HCT116 (cell line): ENCODE data around the gene NSRP1. TPM values are rescaled to one million over a fixed set of nuclear protein-coding genes. Genes with fewer than 3 reads are reported as not detected.

Source experiments
- ATAC-seq: fragments of 200-7000 bp; cut with Tn5 transposase; 2 replicates; pipeline ENCODE4 v1.9.1; 2020; ENCODE audit warnings: mild to moderate bottlenecking, moderate library complexity
- BruUV-seq: library from RNA; stranded (reverse); fragments of 400-500 nt; replicated peaks from 2 replicates; lab custom pipeline; 2021; lab: Mats Ljungman, UMichigan
- CTCF ChIA-PET: fragments of 300-600 bp; sonication (Branson Sonifier 250); formaldehyde crosslinking; loops from one replicate; lab custom pipeline; 2021; ENCODE audit warnings: antibody characterized with exemption; lab: Charles Lee
- POLR2A ChIA-PET: fragments of 300-600, 350-600 bp; sonication (Branson Sonifier 250); formaldehyde crosslinking; loops from one replicate; lab custom pipeline; 2021; ENCODE audit warnings: antibody characterized with exemption; lab: Charles Lee
- RAD21 ChIA-PET, 2 experiments: fragments of 300-600 bp; sonication (Branson Sonifier 250); formaldehyde crosslinking; loops; one replicate each; lab custom pipeline; 2023; ENCODE audit warnings: low total read pairs in 2 of 2; ENCODE audit not compliant: uncharacterized antibody in 2 of 2, unreplicated experiment in 2 of 2, low non-redundant PET in 1 of 2; lab: Charles Lee
- DNase-seq: peaks from one replicate; pipeline ENCODE4 v3.0.0-alpha.2; 2010; ENCODE audit warnings: low read depth, low spot score
- H2AFZ ChIP-seq: fragments of 200-600 bp; shearing (Covaris generic), sonication (generic); 2 replicates; pipeline ENCODE4 v1.6.1; 2017; ENCODE audit warnings: low read depth, mixed run types, mixed read lengths, antibody characterized with exemption, low read length; ENCODE audit not compliant: poor library complexity, severe bottlenecking
- H3K27ac ChIP-seq: 2 replicates; pipeline ENCODE4 v1.5.1; 2012; ENCODE audit warnings: low read depth, low read length
- H3K27me3 ChIP-seq: fragments of 200-600 bp; sonication (generic); 2 replicates; pipeline ENCODE4 v1.6.1; 2016; ENCODE audit warnings: mixed run types, low read length, mixed read lengths; ENCODE audit not compliant: insufficient read depth
- H3K36me3 ChIP-seq, 2 experiments: fragments of 200-500 bp in 1 of 2; fragments of 200-600 bp in 1 of 2; sonication (Bioruptor generic) in 1 of 2; sonication (generic) in 1 of 2; 2 replicates each; pipeline versions ENCODE4 v1.5.1 to v1.6.1; 2014 to 2016; ENCODE audit warnings: low read length in 2 of 2, inconsistent platforms in 1 of 2, mixed read lengths in 1 of 2, mixed run types in 1 of 2; ENCODE audit not compliant: insufficient read depth in 2 of 2, control insufficient read depth in 1 of 2
- H3K4me1 ChIP-seq, 2 experiments: fragments of 200-600 bp in 1 of 2; sonication (generic) in 1 of 2; 2 replicates each; pipeline versions ENCODE4 v1.5.1 to v1.6.1; 2012 to 2017; ENCODE audit warnings: low read length in 2 of 2, inconsistent platforms in 1 of 2, mild to moderate bottlenecking in 1 of 2, mixed read lengths in 1 of 2, mixed run types in 1 of 2, moderate library complexity in 1 of 2; ENCODE audit not compliant: insufficient read depth in 2 of 2, control insufficient read depth in 1 of 2
- H3K4me2 ChIP-seq: fragments of 200-600 bp; sonication (generic); 2 replicates; pipeline ENCODE4 v1.6.1; 2017; ENCODE audit warnings: mixed run types, low read length, mixed read lengths
- H3K4me3 ChIP-seq, 2 experiments: fragments of 200-600 bp in 1 of 2; sonication (generic) in 1 of 2; replicated peaks in 1 of 2; 2 replicates each; pipeline ENCODE4 v1.5.1; 2011 to 2016; ENCODE audit warnings: low read length in 2 of 2, control low read depth in 1 of 2, low read depth in 1 of 2, mild to moderate bottlenecking in 1 of 2, mixed read lengths in 1 of 2, mixed run types in 1 of 2
- H3K79me2 ChIP-seq: fragments of 200-600 bp; sonication (generic); 2 replicates; pipeline ENCODE4 v1.6.1; 2017; ENCODE audit warnings: mild to moderate bottlenecking, mixed run types, low read length, moderate library complexity, mixed read lengths; ENCODE audit not compliant: insufficient read depth
- H3K9ac ChIP-seq: fragments of 200-600 bp; sonication (generic); 2 replicates; pipeline ENCODE4 v1.6.1; 2016; ENCODE audit warnings: low read length, mixed read lengths
- H3K9me2 ChIP-seq: fragments of 200-600 bp; sonication (generic), shearing (Covaris generic); 2 replicates; pipeline ENCODE4 v1.6.1; 2017; ENCODE audit warnings: mixed run types, mild to moderate bottlenecking, moderate library complexity; ENCODE audit not compliant: insufficient read depth
- H3K9me3 ChIP-seq, 2 experiments: fragments of 200-500 bp in 1 of 2; fragments of 200-600 bp in 1 of 2; sonication (Bioruptor generic) in 1 of 2; sonication (generic) in 1 of 2; 2 replicates each; pipeline ENCODE4 v1.6.1; 2014 to 2017; ENCODE audit warnings: low read length in 2 of 2, mixed read lengths in 2 of 2, inconsistent platforms in 1 of 2, low read depth in 1 of 2, mild to moderate bottlenecking in 1 of 2, mixed run types in 1 of 2, moderate library complexity in 1 of 2; ENCODE audit not compliant: control insufficient read depth in 1 of 2, insufficient read depth in 1 of 2
- H4K20me1 ChIP-seq: fragments of 200-600 bp; sonication (generic), shearing (Covaris generic); 2 replicates; pipeline ENCODE4 v1.6.1; 2017; ENCODE audit warnings: mixed run types, mild to moderate bottlenecking, moderate library complexity; ENCODE audit not compliant: insufficient read depth
- ATF3 ChIP-seq: IDR thresholded peaks from 2 replicates; pipeline ENCODE4 v1.6.1; 2012
- CBX3 ChIP-seq: IDR thresholded peaks from 2 replicates; pipeline ENCODE4 v1.6.1; 2012; ENCODE audit warnings: low read depth
- CEBPB ChIP-seq: IDR thresholded peaks from 2 replicates; pipeline ENCODE4 v1.6.1; 2012; ENCODE audit warnings: low read depth
- EGR1 ChIP-seq: IDR thresholded peaks from 2 replicates; pipeline ENCODE4 v1.6.1; 2012; ENCODE audit warnings: low read depth
- ELF1 ChIP-seq: IDR thresholded peaks from 2 replicates; pipeline ENCODE4 v1.6.1; 2012; ENCODE audit warnings: low read depth, borderline replicate concordance
- POLR2A ChIP-seq: IDR thresholded peaks from 2 replicates; pipeline ENCODE4 v1.7.0; 2011; ENCODE audit warnings: borderline replicate concordance; ENCODE audit not compliant: insufficient read depth, insufficient read length; ENCODE audit errors: extremely low read depth
- POLR2AphosphoS5 ChIP-seq: IDR thresholded peaks from 2 replicates; pipeline ENCODE4 v1.6.1; 2011; ENCODE audit warnings: mild to moderate bottlenecking, low read depth, low read length, moderate library complexity
- RAD21 ChIP-seq: IDR thresholded peaks from 2 replicates; pipeline ENCODE4 v1.6.1; 2012; ENCODE audit warnings: low read depth, mild to moderate bottlenecking
- REST ChIP-seq: IDR thresholded peaks from 2 replicates; pipeline ENCODE4 v1.6.1; 2012; ENCODE audit warnings: low read depth
- SIN3A ChIP-seq: IDR thresholded peaks from 2 replicates; pipeline ENCODE4 v1.6.1; 2012; ENCODE audit warnings: low read depth
- SRF ChIP-seq: IDR thresholded peaks from 2 replicates; pipeline ENCODE4 v1.6.1; 2012; ENCODE audit warnings: low read depth
- ZNF274 ChIP-seq: fragments of 200-500 bp; sonication (Bioruptor generic); IDR thresholded peaks from 2 replicates; pipeline ENCODE4 v1.6.1; 2014; ENCODE audit warnings: mild to moderate bottlenecking, low read depth, low read length, inconsistent platforms
- intact Hi-C: fragments of 100-400 bp; cut with micrococcal nuclease; formaldehyde crosslinking; loops from 2 replicates; pipeline ENCODE4 v1.10.0; 2022
- total RNA-seq: library from RNA; stranded (reverse); gene quantifications from one replicate; pipeline ENCODE4 v1.2.1, GENCODE V29; 2021; ENCODE audit not compliant: unreplicated experiment
- TF ChIP-seq, protein P1 (sequence below), 3 experiments: fragments of 200-600 bp in 1 of 3; sonication (generic) in 1 of 3; IDR thresholded peaks in 2 of 3; conservative IDR thresholded peaks in 1 of 3; 2 replicates each; pipeline ENCODE4 v1.5.1; 2012 to 2017; ENCODE audit warnings: low read depth in 2 of 3, low read length in 2 of 3, antibody characterized with exemption in 1 of 3, borderline replicate concordance in 1 of 3, control low read depth in 1 of 3, mild to moderate bottlenecking in 1 of 3, mixed read lengths in 1 of 3, mixed run types in 1 of 3, moderate library complexity in 1 of 3; ENCODE audit not compliant: insufficient read depth in 1 of 3
- TF ChIP-seq, protein P2 (sequence below): IDR thresholded peaks from 2 replicates; pipeline ENCODE4 v1.6.1; 2011; ENCODE audit warnings: mild to moderate bottlenecking, low read length, moderate library complexity; ENCODE audit not compliant: insufficient replicate concordance; ENCODE audit errors: extremely low read depth

NSRP1 gene
- total RNA-seq, 1 experiment from 2014 or later: 24.9 TPM

GRCh38 chr17:30176855-30177254 lies 60.2 kb downstream of the NSRP1 start:
- DNase-seq: no peak
- Histone ChIP-seq H3K9me3 (no peaks in the 10 kb centered on the region), H3K27ac (no peak overlapping the region), H2AFZ (no peak overlapping the region), H4K20me1 (no peaks in the 10 kb centered on the region; the same call in 1 of the 2 replicates), H3K27me3 (no peaks in the 10 kb centered on the region), H3K9ac (no peak overlapping the region), H3K4me1 (no peaks in the 10 kb centered on the region), H3K36me3 (peaks cover 31 to 35% of the 10 kb centered on the region in 2 experiments), H3K9me2 (no peaks in the 10 kb centered on the region), H3K4me3 (no peak overlapping the region), H3K79me2 (peaks cover 23% of the 10 kb centered on the region), H3K4me2 (no peak overlapping the region)
- ChIA-PET POLR2A (no interaction called here), CTCF (no interaction called here), RAD21 (no interaction called here)
- ATAC-seq: no peak
- intact Hi-C loops: no loop called here
- BruUV-seq: no TSS peak
- TF ChIP-seq ELF1 (no peak), ZNF274 (no peak), CBX3 (no peak), CEBPB (no peak), POLR2AphosphoS5 (no peak), SRF (no peak), ATF3 (no peak), RAD21 (no peak), REST (no peak), POLR2A (no peak), SIN3A (no peak), EGR1 (no peak)
- TF ChIP-seq, protein P1, sequence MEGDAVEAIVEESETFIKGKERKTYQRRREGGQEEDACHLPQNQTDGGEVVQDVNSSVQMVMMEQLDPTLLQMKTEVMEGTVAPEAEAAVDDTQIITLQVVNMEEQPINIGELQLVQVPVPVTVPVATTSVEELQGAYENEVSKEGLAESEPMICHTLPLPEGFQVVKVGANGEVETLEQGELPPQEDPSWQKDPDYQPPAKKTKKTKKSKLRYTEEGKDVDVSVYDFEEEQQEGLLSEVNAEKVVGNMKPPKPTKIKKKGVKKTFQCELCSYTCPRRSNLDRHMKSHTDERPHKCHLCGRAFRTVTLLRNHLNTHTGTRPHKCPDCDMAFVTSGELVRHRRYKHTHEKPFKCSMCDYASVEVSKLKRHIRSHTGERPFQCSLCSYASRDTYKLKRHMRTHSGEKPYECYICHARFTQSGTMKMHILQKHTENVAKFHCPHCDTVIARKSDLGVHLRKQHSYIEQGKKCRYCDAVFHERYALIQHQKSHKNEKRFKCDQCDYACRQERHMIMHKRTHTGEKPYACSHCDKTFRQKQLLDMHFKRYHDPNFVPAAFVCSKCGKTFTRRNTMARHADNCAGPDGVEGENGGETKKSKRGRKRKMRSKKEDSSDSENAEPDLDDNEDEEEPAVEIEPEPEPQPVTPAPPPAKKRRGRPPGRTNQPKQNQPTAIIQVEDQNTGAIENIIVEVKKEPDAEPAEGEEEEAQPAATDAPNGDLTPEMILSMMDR (IDR thresholded peaks at IDR 0.05 in 2 of 3, conservative IDR thresholded peaks at IDR 0.05 in 1 of 3; ENCODE audit: borderline replicate concordance in 1 of 3, insufficient read depth in 1 of 3, low read depth in 2 of 3, low read length in 2 of 3): no peak
- TF ChIP-seq, protein P2, sequence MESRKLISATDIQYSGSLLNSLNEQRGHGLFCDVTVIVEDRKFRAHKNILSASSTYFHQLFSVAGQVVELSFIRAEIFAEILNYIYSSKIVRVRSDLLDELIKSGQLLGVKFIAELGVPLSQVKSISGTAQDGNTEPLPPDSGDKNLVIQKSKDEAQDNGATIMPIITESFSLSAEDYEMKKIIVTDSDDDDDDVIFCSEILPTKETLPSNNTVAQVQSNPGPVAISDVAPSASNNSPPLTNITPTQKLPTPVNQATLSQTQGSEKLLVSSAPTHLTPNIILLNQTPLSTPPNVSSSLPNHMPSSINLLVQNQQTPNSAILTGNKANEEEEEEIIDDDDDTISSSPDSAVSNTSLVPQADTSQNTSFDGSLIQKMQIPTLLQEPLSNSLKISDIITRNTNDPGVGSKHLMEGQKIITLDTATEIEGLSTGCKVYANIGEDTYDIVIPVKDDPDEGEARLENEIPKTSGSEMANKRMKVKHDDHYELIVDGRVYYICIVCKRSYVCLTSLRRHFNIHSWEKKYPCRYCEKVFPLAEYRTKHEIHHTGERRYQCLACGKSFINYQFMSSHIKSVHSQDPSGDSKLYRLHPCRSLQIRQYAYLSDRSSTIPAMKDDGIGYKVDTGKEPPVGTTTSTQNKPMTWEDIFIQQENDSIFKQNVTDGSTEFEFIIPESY: no peak
